Liver (tissue), 9 donors: ENCODE data around the gene SEL1L2. TPM values are rescaled to one million over a fixed set of nuclear protein-coding genes. Genes with fewer than 3 reads are reported as not detected.

Experiments
- DNase-seq: peaks from one replicate; pipeline ENCODE4 v3.0.0-alpha.2; 2017; ENCODE audit warnings: low spot score
- H3K27ac ChIP-seq, 2 donors: one replicate each; pipeline ENCODE4 v1.7.0; 2013; ENCODE audit warnings: inconsistent platforms in 2 of 2, low read length in 2 of 2, control low read depth in 1 of 2, low read depth in 1 of 2, mild to moderate bottlenecking in 1 of 2
- H3K27me3 ChIP-seq, 4 donors: one replicate each; pipeline versions ENCODE4 v1.6.1 to v1.7.0; 2013; ENCODE audit warnings: low read length in 3 of 4, inconsistent platforms in 1 of 4, mild to moderate bottlenecking in 1 of 4, moderate library complexity in 1 of 4; ENCODE audit not compliant: control insufficient read depth in 4 of 4, insufficient read depth in 4 of 4
- H3K36me3 ChIP-seq, 4 donors: one replicate each; pipeline versions ENCODE4 v1.6.1 to v1.7.0; 2013; ENCODE audit warnings: low read length in 3 of 4, mild to moderate bottlenecking in 3 of 4, low read depth in 1 of 4, moderate library complexity in 1 of 4; ENCODE audit not compliant: control insufficient read depth in 4 of 4, insufficient read depth in 3 of 4
- H3K4me1 ChIP-seq, 4 donors: one replicate each; pipeline versions ENCODE4 v1.6.1 to v1.7.0; 2013; ENCODE audit warnings: low read length in 3 of 4, mild to moderate bottlenecking in 3 of 4, moderate library complexity in 1 of 4; ENCODE audit not compliant: control insufficient read depth in 4 of 4, insufficient read depth in 4 of 4
- H3K4me3 ChIP-seq, 3 donors: one replicate each; pipeline versions ENCODE4 v1.6.1 to v1.7.0; 2013; ENCODE audit warnings: low read length in 3 of 3, control low read depth in 1 of 3, low read depth in 1 of 3, mild to moderate bottlenecking in 1 of 3
- H3K9ac ChIP-seq, 2 donors: one replicate each; pipeline ENCODE4 v1.7.0; 2013; ENCODE audit warnings: low read length in 2 of 2, mild to moderate bottlenecking in 2 of 2, moderate library complexity in 2 of 2, control low read depth in 1 of 2, low read depth in 1 of 2
- H3K9me3 ChIP-seq, 4 donors: one replicate each; pipeline versions ENCODE4 v1.6.1 to v1.7.0; 2013; ENCODE audit warnings: low read length in 3 of 4; ENCODE audit not compliant: control insufficient read depth in 4 of 4
- ATF3 ChIP-seq: IDR thresholded peaks from 2 replicates; pipeline ENCODE4 v1.6.1; 2016; ENCODE audit warnings: antibody characterized with exemption
- CTCF ChIP-seq: fragments of 150-350 bp; IDR thresholded peaks from 2 replicates; pipeline ENCODE4 v1.5.1; 2017; ENCODE audit warnings: improper control_type of control experiment, low read depth, low read length; ENCODE audit not compliant: missing input control
- EGR1 ChIP-seq, 2 donors: IDR thresholded peaks; 2 replicates each; pipeline ENCODE4 v1.6.1; 2016 to 2018; ENCODE audit warnings: antibody characterized with exemption in 2 of 2, low read depth in 2 of 2
- FOXA1 ChIP-seq: IDR thresholded peaks from 2 replicates; pipeline ENCODE4 v1.6.1; 2016; ENCODE audit warnings: antibody characterized with exemption
- FOXA2 ChIP-seq: IDR thresholded peaks from 2 replicates; pipeline ENCODE4 v1.6.1; 2016; ENCODE audit warnings: antibody characterized with exemption
- GABPA ChIP-seq, 2 donors: IDR thresholded peaks in 1 of 2; conservative IDR thresholded peaks in 1 of 2; 2 replicates each; pipeline ENCODE4 v1.6.1; 2016; ENCODE audit warnings: antibody characterized with exemption in 2 of 2, mild to moderate bottlenecking in 1 of 2, moderate library complexity in 1 of 2
- HNF4A ChIP-seq, 2 donors: conservative IDR thresholded peaks; 2 replicates each; pipeline ENCODE4 v1.6.1; 2016; ENCODE audit warnings: antibody characterized with exemption in 2 of 2, mild to moderate bottlenecking in 2 of 2
- HNF4G ChIP-seq: IDR thresholded peaks from 2 replicates; pipeline ENCODE4 v1.6.1; 2016; ENCODE audit warnings: antibody characterized with exemption
- JUND ChIP-seq, 2 donors: IDR thresholded peaks; 2 replicates each; pipeline ENCODE4 v1.6.1; 2016; ENCODE audit warnings: antibody characterized with exemption in 2 of 2
- NR2F2 ChIP-seq: IDR thresholded peaks from 2 replicates; pipeline ENCODE4 v1.6.1; 2016; ENCODE audit warnings: antibody characterized with exemption
- RAD21 ChIP-seq, 2 donors: IDR thresholded peaks; 2 replicates each; pipeline ENCODE4 v1.6.1; 2016; ENCODE audit warnings: antibody characterized with exemption in 2 of 2, mild to moderate bottlenecking in 2 of 2
- RXRA ChIP-seq, 2 donors: IDR thresholded peaks; 2 replicates each; pipeline ENCODE4 v1.6.1; 2017 to 2018; ENCODE audit warnings: antibody characterized with exemption in 2 of 2, mild to moderate bottlenecking in 1 of 2
- SP1 ChIP-seq: IDR thresholded peaks from 2 replicates; pipeline ENCODE4 v1.6.1; 2018; ENCODE audit warnings: antibody characterized with exemption, mild to moderate bottlenecking
- TAF1 ChIP-seq: conservative IDR thresholded peaks from 2 replicates; pipeline ENCODE4 v1.6.1; 2016; ENCODE audit warnings: antibody characterized with exemption, mild to moderate bottlenecking
- YY1 ChIP-seq: IDR thresholded peaks from 2 replicates; pipeline ENCODE4 v1.6.1; 2016; ENCODE audit warnings: antibody characterized with exemption, mild to moderate bottlenecking
- WGBS: extraction: QIAGEN DNeasy Blood & Tissue Kit; methylation state at CpG from one replicate; pipeline ENCODE4 v1.1.7; 2013; 5-methylcytosine and 5-hydroxymethylcytosine counted together
- polyA plus RNA-seq, 2 donors: library from polyadenylated mRNA; stranded (reverse) in 1 of 2; unstranded in 1 of 2; fragments of 200-250 nt in 1 of 2; fragments of >200 nt in 1 of 2; fragmentation: Nextera tagmentation in 1 of 2; extraction: Ambion mirVana in 1 of 2; gene quantifications; one replicate each; pipeline versions ENCODE4 v1.2.1 to v1.2.3, GENCODE V29; 2013 to 2015
- total RNA-seq, 2 donors: library from RNA; depleted of rRNA; stranded (reverse); fragments of >200 nt; gene quantifications; one replicate each; pipeline ENCODE4 v1.2.3, GENCODE V29; 2014
- TF ChIP-seq, protein P1 (sequence below): IDR thresholded peaks from 2 replicates; pipeline ENCODE4 v1.6.1; 2016; ENCODE audit warnings: antibody characterized with exemption, mild to moderate bottlenecking
- TF ChIP-seq, protein P2 (sequence below): IDR thresholded peaks from 2 replicates; pipeline ENCODE4 v1.6.1; 2016; ENCODE audit warnings: antibody characterized with exemption
- TF ChIP-seq, protein P3 (sequence below): IDR thresholded peaks from 2 replicates; pipeline ENCODE4 v1.6.1; 2016; ENCODE audit warnings: antibody characterized with exemption
- donor health status: healthy.
- donor health status: healthy.
- donor health status: healthy.
- donor health status: healthy.
- donor health status: healthy.

Gene SEL1L2
- total and polyA plus RNA-seq, 4 donors: not detected

- TF ChIP-seq SP1 (no peak), YY1 (no peak), CTCF (no peak), GABPA (IDR thresholded peaks at IDR 0.05 in 1 of 2, conservative IDR thresholded peaks at IDR 0.05 in 1 of 2) (no peak), ATF3 (no peak), HNF4G (no peak), FOXA2 (no peak), RXRA (IDR thresholded peaks at IDR 0.05) (no peak), RAD21 (IDR thresholded peaks at IDR 0.05) (no peak), JUND (IDR thresholded peaks at IDR 0.05) (no peak), NR2F2 (no peak), HNF4A (conservative IDR thresholded peaks at IDR 0.05) (no peak), EGR1 (IDR thresholded peaks at IDR 0.05; ENCODE audit: low read depth in 2 of 2) (no peak), TAF1 (no peak), FOXA1 (no peak)
- TF ChIP-seq, protein P1, sequence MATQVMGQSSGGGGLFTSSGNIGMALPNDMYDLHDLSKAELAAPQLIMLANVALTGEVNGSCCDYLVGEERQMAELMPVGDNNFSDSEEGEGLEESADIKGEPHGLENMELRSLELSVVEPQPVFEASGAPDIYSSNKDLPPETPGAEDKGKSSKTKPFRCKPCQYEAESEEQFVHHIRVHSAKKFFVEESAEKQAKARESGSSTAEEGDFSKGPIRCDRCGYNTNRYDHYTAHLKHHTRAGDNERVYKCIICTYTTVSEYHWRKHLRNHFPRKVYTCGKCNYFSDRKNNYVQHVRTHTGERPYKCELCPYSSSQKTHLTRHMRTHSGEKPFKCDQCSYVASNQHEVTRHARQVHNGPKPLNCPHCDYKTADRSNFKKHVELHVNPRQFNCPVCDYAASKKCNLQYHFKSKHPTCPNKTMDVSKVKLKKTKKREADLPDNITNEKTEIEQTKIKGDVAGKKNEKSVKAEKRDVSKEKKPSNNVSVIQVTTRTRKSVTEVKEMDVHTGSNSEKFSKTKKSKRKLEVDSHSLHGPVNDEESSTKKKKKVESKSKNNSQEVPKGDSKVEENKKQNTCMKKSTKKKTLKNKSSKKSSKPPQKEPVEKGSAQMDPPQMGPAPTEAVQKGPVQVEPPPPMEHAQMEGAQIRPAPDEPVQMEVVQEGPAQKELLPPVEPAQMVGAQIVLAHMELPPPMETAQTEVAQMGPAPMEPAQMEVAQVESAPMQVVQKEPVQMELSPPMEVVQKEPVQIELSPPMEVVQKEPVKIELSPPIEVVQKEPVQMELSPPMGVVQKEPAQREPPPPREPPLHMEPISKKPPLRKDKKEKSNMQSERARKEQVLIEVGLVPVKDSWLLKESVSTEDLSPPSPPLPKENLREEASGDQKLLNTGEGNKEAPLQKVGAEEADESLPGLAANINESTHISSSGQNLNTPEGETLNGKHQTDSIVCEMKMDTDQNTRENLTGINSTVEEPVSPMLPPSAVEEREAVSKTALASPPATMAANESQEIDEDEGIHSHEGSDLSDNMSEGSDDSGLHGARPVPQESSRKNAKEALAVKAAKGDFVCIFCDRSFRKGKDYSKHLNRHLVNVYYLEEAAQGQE: no peak
- TF ChIP-seq, protein P2, sequence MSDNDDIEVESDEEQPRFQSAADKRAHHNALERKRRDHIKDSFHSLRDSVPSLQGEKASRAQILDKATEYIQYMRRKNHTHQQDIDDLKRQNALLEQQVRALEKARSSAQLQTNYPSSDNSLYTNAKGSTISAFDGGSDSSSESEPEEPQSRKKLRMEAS: no peak
- TF ChIP-seq, protein P3, sequence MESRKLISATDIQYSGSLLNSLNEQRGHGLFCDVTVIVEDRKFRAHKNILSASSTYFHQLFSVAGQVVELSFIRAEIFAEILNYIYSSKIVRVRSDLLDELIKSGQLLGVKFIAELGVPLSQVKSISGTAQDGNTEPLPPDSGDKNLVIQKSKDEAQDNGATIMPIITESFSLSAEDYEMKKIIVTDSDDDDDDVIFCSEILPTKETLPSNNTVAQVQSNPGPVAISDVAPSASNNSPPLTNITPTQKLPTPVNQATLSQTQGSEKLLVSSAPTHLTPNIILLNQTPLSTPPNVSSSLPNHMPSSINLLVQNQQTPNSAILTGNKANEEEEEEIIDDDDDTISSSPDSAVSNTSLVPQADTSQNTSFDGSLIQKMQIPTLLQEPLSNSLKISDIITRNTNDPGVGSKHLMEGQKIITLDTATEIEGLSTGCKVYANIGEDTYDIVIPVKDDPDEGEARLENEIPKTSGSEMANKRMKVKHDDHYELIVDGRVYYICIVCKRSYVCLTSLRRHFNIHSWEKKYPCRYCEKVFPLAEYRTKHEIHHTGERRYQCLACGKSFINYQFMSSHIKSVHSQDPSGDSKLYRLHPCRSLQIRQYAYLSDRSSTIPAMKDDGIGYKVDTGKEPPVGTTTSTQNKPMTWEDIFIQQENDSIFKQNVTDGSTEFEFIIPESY: no peak
- Histone ChIP-seq H3K27ac (no peak overlapping the region), H3K27me3 (peaks cover 0 to 3% (median 0%) of the 10 kb centered on the region in 4 donors), H3K9me3 (no peaks in the 10 kb centered on the region), H3K4me1 (no peaks in the 10 kb centered on the region), H3K4me3 (no peak overlapping the region), H3K36me3 (no peaks in the 10 kb centered on the region), H3K9ac (no peak overlapping the region)
- no peak for DNase-seq
- WGBS: 90% methylated on average over 5 of the region's 5 CpGs
Observed at GRCh38 chr20:13825465-13825864, 164.9 kb downstream of the SEL1L2 start.
